ENCODE results near the gene PRR30.
"Not testable (repeated sequence)": the region's sequence is repeated elsewhere in the genome, so short reads cannot be mapped to it uniquely, and the experiment has no call there.

The PRR30 gene

DNA sequence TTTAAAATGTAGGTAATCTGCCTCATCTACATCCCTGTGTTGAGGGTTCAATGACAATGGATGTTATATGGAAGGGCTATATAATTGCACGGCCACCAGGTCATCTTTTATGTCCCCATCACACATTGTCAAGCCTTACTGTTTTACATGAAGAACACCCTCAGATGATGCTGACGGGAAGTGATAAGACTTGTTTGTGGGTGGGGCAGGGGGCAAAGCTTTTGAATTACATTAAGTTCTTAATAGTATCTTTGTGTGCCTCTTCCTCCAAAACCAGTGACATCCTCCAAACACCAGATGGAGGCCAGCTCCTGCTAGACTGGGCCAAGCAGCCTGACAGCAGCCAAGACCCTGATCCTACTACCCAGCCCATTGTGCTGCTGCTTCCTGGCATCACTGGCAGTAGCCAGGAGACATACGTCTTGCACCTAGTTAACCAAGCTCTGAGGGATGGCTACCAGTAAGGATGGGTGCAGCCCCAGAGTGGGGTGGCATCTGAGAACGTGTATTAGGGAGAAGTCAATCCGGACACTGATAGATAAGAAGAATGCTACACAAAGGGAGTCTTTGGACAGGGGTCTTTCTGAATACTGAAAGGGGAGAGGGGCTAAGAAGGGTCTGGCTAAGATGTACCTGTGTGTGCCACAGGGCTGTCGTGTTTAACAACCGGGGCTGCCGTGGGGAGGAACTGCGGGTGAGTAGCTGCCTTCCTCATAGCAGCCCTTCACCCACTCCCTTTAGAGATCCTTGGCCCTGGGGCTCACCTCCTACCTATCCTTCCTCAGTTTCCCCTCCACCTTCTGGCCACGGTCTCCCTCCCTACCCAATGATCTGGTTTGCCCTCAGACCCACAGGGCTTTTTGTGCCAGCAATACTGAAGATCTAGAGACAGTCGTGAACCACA lies 10.3 kb downstream of the PRR30 start:
- DNase-seq (ENCODE audit: low spot score), result no peak

DNA sequence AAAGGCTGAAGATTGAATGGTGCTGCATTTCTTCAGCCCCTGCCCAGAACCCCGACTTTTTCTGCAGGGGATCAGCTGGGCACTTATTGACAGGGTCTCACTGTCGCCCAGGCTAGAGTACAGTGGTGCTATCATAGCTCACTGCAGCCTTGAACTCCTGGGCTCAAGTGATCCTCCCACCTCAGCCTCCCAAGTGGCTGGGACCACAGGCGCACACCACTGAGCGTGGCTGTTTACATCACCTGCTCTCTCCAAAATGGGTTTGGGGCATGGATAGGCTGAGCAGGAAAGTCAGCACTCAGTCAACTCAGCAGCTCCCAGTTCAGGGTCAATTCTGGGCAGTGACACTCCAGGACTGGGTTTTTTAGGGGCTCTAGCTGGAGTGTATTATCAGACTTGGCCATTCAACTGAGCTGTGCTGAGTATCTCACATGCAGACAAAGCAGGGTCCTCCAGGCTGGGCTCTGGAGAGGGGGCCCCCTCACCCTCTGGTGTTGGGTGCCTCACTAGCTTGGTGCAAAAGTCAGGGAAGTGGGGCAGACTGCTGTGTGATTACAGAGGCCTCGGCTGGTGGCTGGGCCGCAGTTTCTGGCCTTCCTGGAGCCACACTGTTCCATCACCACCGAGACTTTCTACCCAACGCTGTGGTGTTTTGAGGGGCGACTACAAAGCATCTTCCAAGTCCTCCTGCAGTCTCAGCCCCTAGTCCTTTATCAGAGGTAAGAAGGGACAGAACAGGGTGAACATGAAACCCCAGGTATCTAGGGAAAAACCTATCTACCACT lies 11.1 kb downstream of the PRR30 start:
- no peak for DNase-seq (ENCODE audit: low spot score)

DNA sequence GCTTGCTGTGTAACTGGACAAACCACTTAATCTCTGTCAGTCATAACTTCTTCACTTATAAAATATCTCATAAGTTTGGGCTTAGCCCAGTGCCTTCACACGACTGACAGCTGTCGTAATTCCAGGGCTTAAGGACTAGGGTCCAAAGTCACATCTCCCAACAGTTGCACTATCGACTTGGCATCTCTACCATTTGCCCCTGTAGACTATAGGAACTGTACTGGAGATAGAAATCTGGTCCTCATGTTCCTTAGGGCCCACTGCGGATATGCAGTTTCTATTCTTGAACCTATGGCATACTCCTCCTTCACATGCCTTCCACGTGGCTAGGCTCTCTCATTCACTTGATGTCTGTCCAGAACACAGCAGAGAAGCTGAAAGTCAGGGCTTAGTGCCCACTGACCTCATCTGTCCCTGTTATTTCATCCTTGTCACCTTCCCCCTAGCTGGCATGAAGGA lies 12.9 kb downstream of the PRR30 start:
- no peak for DNase-seq (ENCODE audit: low spot score)

DNA sequence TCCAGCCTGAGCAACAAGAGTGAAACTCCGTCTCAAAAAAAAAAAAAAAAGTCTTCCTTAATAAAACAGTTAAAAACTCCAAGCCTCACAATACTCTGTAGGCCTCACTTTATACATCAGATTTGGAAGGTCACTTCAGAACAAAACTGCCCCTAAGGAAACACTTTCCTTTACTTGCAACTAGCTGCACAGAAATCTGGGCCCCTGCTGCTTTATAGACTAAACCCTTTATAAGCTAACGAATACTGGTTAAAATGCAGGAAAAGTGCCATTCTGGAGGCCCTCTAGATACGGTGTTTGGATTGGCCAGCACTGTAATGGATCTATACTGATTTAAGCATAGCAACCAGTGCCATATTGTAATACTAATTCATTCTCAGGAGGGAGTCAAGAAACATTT lies 14.1 kb downstream of the PRR30 start:
- no peak for DNase-seq (ENCODE audit: low spot score)

DNA sequence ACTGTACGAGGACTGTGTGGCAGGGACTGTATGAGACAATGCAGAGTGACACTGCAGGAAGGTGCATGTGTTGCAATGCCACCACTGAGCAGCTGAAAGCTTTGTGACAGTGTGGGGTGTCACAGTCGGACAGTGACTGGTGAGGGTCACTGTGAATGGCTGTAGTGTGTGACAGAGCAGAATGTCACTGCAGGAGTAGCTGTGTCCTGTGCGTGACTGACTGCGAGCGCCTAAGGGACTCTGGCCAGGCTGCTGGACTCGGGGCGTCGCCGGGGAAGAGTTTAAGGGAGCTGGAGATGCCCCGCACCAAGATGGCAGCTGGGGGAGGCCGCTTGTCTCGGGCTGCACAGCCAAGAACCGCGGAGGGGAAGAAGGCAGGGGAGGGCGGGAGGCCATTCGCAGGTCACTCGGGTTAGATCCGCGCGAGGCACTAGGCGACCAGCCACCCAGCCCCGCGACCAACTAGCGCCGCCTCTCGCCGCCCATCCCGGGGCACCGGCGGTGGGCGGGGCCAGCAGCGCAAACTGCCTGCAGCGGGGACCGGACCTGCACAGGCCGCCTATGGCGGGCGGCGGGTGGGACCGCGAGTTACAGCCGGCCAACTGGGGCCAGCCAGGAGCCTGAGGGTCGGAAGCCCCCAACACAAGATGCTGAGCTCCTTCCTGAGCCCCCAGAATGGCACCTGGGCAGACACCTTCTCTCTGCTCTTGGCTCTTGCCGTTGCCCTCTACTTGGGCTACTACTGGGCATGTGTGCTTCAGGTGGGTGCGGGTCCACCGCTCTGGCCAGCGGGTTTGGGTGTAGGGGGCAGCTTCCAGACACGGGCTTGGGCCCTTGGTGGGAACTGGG lies 15.7 kb downstream of the PRR30 start, which contains the start of gene ABHD1:
Gene ABHD1 (plus strand): TSS at position 514 of the 849 bp plus-strand sequence. CDS start 134 bp downstream, at position 648.
- DNase-seq (ENCODE audit: low spot score), result peak; percentile 84

DNA sequence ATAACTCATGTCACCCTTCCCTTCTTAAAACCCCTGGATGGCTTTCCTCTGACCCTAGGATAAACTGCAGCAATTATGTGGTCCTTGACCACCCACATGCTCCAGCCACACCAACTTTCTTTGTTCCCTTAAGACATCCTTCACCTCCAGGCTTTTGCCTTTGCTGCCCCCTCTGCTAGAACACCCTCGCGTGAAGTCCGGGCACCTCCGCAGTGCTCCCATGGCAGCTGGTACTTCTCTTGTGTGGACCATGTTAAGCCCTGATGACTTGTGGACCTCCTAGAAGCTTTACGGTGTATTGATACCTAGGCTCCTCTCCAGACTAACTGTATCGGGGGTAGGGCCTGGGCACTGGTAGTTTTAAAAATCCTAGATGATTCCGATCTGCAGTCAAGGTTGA lies 16.4 kb downstream of the PRR30 start:
- no peak for DNase-seq (ENCODE audit: low spot score)

DNA sequence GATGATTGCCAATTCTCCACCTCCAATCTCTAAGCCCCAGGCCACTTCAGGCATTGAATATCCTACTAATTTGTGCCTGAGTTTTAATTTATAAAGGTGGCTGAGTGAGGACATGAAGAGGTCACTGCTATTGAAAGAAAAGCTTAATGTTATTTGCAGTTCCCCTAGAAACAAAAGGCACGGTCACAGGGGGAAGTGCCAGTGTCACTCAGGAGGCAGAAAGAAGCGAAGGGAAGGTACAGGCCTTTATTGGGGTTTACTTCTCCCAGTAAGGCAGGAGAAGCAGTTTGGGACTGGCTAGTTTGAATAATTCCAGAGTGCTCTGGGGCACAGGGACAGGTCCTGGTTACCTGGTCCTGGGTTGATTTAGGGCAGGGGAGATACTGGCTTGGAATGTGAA lies 17.3 kb downstream of the PRR30 start:
- DNase-seq (ENCODE audit: low spot score), result no peak

DNA sequence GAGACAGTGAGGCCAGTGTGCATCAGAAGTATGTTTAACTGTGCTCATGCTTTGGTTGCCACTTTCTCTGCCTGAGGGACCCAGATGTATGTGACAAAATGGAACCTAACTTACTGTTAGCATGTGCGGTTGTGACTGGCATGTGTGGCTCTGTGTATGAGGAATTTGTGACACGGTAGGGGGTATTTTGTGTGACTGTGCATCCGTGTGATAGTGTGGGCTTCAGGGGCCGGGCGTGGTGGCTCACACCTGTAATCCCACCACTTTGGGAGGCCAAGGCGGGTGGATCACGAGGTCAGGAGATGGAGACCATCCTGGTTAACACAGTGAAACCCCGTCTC lies 19.9 kb downstream of the PRR30 start:
- DNase-seq (ENCODE audit: low spot score), result not testable (repeated sequence)

DNA sequence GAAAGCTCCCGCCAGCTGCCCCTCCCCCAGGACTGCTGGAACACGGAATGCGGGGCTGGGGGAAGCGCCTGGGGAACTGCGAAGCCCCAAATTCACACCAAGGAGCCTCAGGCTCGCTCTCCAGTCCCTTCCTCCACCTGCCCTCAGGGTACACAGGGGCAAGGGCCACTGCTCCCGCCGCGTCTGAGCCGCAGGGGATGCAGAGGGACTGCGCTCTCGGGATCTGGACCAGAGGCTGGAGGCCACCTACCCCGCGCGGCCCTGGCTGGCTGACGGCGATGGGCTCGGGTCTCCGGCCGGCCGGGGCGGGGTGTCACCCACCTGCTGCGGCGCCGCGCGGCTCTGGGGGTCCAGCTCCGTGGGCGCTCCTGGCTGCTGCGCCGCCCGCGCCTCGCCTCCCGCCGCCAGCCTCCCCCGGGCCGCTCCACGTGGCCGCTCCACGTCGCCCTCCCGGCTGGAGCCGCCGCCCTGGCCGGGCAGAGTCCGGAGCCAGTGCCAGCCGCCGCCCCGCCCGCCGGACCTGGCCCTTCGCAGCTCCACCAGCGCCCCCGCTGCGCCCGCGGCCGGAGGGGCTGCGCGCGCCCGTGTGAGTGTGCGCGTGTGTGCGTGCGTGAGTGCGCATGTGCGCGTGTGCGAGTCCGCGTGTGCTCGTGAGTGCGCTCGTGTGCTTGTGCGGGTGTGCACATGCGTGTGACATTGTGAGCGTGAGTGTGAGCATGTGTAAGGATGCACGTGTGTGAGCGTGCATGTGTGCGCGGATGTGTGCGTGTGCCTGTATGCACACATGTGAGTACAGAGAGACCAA lies 20.5 kb downstream of the PRR30 start, which contains the start of gene CGREF1:
Gene CGREF1 (minus strand): TSS at position 604 of the 805 bp plus-strand sequence. CDS start 14,762 bp downstream, outside the sequence.
- peak; percentile 76 for DNase-seq (ENCODE audit: low spot score)

DNA sequence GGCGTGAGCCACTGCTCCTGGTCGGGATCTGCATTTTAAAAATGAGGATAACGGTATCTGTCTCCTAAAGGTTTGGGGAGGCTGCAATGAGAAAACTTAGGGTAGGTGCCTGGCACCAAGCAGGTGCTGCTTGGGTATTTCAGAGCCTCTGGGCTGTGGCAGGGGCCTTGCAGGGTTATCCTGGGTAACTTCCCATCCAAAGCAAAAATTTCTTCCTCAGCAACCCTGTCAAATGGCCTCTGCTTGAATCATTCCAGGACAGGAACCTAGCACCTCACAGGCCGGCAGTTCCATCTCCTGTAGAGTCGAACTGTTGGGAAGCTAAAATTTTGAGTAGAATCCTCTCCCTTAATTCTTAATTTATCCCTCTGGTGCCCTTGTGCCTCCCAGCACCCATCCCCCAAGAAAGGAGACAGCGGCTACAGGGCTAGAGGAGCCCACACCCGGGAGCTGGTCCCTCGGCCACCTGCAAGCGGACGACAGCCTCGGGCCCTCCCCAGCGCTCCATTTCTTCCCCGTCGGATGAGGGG lies 21.1 kb downstream of the PRR30 start:
- no peak for DNase-seq (ENCODE audit: low spot score)

DNA sequence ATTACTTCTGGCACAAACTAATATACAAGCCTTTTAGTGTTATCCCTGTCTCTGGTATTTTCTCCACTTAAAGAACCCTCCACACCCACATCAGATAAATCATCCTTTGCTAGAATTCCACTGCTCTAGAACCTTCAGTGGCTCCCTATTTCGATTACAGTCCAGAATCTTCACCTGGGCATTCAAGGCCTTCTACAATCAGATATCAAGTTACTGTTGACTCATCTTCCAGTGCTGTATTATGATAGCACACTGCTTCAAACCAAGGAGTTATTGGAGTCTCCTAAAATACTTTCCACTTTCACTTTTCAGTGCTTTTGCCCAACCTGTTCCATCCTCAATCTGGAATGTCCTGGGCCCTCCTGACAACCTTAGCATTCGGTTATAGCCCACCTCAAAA lies 23.7 kb downstream of the PRR30 start:
- no peak for DNase-seq (ENCODE audit: low spot score)

DNA sequence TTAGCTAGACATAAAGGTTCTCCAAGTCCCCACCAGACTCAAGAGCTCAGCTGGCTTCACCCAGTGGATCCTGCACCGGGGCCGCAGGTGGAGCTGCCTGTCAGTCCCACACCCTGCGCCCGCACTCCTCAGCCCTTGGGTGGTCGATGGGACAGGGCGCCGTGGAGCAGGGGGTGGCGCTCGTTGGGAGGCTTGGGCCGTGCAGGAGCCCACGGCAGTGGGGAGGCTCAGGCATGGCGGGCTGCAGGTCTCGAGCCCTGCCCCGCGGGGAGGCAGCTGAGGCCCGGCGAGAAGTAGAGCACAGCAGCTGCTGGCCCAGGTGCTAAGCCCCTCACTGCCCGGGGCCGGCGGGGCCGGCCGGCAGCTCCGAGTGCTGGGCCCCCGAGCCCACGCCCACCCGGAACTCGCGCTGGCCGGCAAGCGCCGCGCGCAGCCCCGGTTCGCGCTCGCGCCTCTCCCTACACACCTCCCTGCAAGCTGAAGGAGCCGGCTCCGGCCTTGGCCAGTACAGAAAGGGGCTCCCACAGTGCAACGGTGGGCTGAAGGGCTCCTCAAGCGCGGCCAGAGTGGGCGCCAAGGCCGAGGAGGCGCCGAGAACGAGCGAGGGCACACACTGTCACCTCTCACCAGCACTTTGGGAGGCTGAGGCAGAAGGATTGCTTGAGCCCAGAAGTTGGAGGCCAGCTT lies 27.7 kb downstream of the PRR30 start:
- DNase-seq (ENCODE audit: low spot score), result not testable (repeated sequence)

DNA sequence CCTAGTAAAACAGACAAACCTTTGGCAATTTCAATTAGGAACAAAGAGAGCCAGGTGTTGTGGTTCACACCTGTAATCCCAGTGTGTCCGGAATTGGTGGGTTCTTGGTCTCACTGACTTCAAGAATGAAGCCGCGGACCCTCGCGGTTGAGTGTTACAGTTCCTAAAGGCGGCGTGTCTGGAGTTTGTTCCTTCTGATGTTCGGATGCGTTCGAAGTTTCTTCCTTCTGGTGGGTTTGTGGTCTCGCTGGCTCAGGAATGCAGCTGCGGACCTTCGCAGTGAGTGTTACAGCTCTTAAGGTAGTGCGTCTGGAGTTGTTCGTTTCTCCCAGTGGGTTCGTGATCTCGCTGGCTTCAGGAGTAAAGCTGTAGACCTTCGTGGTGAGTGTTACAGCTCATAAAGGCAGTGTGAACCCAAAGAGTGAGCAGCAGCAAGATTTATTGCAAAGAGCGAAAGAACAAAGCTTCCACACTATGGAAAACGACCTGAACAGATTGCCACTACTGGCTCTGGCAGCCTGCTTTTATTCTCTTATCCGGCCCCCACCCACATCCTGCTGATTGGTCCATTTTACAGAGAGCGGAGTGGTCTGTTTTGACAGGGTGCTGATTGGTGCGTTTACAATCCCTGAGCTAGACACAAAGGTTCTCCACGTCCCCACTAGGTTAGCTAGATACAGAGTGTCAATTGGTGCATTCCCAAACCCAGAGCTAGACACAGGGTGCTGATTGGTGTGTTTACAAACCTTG lies 28.4 kb downstream of the PRR30 start:
- DNase-seq (ENCODE audit: low spot score), result not testable (repeated sequence)

DNA sequence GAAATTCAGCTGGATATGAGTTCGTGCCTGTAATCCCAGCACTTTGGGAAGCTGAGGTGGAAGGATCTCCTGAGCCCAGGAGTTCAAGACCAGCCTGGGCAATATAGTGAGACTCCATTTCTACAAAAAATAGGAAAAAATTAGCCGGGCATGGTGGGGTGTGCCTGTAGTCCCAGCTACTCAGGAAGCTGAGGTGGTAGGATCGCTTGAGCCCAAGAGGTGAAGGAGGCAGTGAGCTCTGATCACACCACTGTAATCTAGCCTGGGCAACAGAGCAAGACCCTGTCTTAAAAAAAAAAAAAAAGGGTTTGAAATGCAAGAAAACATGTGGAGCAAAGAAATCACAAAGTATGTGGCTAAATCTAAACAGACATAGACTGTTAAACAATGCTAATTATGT lies 30.1 kb downstream of the PRR30 start:
- DNase-seq (ENCODE audit: low spot score), result no peak

DNA sequence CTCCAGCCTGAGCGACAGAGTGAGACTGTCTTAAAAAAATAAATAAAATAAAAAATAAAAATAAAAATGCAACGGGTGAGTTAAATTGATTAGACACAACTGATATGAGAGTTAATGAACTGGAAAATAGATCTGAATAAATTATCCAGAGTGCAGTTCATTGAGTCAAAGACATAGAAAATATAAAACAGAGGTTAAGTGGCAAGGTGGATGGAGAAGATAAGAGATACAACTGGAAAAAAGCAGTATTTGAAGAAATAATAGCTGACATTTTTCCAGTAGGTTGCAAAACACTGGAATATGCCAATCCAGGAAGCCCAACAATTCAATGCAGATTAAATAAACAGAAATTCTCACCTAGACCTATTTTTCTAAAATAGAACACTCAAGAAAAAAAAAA lies 31.0 kb downstream of the PRR30 start:
- DNase-seq (ENCODE audit: low spot score), result no peak

DNA sequence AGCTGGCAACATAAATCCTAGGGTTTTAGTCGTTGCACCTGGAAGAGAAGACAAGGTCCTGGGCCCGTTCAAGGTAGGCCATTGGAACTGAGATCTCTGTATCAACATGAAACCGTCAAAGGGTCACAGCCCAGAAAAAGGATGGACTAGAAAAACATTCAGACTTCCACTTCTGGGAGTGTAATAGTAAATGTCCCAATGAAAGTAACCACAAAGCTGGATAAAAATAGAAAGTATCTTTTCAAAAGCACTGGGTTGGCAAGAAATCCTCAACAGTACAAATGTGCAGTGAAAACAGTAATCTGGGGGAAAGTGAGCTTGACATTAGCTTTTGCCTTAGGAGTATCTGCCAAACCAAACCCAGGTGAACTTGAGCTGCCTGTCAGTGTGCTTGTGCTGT lies 33.2 kb downstream of the PRR30 start:
- no peak for DNase-seq (ENCODE audit: low spot score)

DNA sequence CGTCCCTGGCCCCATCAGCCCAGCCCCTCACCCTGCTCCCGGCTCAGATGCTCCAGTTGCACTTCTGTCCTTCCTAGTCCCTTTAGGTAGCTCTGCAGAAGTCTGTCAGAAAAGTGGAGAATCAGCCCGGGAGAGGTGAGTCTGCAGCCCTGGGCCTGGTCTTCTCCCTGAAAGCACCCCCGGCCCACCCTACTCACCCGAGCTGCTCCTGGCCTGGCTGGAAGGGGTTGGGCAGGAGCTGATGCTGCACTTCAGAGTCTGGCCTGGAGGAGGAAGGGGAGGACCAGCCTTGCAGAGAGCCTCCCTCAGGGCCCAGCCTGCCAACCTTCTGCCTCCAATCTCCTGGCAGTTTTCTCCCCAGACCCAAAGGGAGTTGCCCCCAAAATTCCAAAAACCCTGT lies 36.9 kb downstream of the PRR30 start:
- DNase-seq (ENCODE audit: low spot score), result no peak

DNA sequence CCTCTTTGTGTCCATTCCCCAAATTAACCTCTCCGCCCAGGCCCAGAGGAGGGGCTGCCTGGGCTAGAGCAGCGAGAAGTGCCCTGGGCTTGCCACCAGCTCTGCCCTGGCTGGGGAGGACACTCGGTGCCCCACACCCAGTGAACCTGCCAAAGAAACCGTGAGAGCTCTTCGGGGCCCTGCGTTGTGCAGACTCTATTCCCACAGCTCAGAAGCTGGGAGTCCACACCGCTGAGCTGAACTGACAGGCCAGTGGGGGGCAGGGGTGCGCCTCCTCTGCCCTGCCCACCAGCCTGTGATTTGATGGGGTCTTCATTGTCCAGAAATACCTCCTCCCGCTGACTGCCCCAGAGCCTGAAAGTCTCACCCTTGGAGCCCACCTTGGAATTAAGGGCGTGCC lies 39.2 kb downstream of the PRR30 start:
- DNase-seq (ENCODE audit: low spot score), result no peak

DNA sequence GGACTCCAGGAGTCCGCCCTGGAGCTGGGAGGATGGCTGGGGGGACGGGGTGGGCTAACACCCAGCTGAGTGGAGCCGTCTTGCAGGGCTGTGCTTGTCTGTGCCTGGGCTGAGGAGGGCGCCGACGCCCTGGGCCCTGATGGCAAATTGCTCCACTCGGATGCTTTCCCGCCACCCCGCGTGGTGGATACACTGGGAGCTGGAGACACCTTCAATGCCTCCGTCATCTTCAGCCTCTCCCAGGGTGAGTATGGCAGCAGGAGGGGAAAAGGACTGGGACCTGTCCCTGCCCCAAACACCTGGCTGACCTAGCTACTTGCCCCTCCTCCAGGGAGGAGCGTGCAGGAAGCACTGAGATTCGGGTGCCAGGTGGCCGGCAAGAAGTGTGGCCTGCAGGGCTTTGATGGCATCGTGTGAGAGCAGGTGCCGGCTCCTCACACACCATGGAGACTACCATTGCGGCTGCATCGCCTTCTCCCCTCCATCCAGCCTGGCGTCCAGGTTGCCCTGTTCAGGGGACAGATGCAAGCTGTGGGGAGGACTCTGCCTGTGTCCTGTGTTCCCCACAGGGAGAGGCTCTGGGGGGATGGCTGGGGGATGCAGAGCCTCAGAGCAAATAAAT lies 39.8 kb downstream of the PRR30 start:
- DNase-seq (ENCODE audit: low spot score), result no peak
